ENCODE data around the gene COA5.
A peak's percentile ranks its signal among the peaks of the same experiment; 100 is the strongest.
"Not testable (repeated sequence)": the region's sequence is repeated elsewhere in the genome, so short reads cannot be mapped to it uniquely, and the experiment has no call there.

COA5 gene

DNA sequence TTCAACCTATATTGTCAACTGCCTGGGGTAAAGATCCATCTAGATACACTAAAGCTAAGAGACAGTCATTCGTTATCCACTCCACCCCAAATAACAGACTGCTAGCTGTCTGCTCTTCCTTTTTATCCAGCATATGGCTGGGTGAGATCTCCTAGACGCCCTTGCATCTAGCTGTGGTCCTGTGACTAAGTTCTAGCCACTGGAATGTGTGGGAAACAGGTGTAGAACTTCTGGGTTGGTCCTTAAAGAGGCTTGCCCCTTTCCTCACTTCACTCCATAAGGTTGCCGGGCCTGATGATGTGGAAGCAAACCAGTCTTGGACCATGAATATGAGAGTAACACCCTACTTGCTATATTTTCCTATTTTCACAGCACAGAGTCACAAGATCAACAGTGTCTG is 3.2 kb downstream of the COA5 start:
- DNase-seq, result no peak

DNA sequence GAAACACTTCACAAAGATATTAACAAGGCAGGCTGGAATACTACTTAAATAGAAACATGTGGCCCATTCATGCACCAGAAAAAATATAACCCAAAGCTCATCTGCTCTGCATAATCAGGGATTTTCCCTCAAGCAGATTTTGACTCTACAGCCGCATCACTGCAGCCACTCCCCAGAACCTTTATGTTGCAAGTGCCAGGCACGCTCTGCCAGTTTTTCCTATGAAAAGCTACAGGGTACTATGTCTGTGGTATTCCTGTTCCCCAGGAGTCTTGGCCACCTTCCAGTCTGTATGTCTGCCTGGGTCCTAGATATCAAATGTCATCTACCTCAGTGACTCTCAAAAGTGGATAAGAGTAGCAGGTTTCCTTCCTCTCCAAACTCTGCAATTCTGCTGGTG is 3.8 kb downstream of the COA5 start:
- DNase-seq, result no peak

- DNase-seq, result no peak
These were observed 6.7 kb downstream of the COA5 start for GRCh38 chr2:98601532-98602132.

DNA sequence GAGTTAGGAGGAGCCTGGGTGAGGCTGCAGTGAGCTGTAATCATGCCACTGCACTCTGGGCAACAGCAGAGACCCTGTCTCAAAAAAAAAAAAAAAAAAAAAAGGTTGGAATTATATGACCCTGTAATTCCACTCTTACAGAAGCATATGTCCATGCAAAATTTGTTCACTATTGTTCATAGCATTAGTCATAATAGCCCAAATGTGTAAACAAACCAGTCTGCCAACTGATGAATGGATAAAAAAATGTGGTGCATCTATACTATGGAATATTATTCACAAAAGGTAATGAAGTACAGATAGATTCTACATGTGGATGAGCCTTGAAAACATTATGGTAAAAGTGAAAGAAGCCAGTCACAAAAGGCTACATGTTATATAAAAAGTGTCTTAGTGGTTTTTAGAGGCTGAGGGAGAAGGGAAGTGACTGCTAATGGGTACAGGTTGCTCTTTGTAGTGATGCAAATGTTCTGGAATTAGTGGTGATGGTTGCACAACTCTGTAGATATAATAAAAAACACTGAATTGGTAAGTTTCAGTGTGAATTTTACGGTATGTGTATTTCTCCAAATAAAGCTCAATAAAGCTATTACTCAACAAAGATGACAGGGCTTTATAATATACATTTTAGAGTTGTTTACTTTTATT is 9.4 kb downstream of the COA5 start:
- DNase-seq, result no peak

DNA sequence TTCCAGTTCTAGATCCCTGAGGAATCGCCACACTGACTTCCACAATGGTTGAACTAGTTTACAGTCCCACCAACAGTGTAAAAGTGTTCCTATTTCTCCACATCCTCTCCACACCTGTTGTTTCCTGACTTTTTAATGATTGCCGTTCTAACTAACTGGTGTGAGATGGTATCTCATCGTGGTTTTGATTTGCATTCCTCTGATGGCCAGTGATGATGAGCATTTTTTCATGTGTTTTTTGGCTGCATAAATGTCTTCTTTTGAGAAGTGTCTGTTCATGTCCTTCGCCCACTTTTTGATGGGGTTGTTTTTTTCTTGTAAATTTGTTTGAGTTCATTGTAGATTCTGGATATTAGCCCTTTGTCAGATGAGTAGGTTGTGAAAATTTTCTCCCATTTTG is 13.6 kb downstream of the COA5 start:
- DNase-seq, result not testable (repeated sequence)

- DNase-seq, result no peak
These were observed 15.7 kb downstream of the COA5 start for GRCh38 chr2:98592565-98592964.

DNA sequence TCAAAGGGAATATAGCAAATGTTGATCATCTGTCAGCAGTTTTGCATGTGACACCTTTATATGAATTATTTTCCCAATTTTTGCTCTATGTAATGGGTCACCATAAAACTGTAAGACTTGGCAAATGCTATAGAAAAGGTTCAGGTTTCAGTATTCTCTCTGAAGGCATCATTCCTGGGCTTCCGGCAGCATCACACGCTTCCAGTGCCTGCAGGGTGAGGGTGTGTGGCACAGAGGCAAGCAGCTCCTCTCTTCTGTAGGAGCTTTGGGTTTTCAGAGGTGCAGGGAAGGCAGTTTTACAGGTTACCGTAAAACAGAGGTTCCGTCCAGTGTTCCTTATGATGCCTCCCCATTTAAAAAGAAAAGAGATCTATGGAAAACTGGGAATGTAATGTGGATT is 18.8 kb downstream of the COA5 start:
- no peak for DNase-seq

DNA sequence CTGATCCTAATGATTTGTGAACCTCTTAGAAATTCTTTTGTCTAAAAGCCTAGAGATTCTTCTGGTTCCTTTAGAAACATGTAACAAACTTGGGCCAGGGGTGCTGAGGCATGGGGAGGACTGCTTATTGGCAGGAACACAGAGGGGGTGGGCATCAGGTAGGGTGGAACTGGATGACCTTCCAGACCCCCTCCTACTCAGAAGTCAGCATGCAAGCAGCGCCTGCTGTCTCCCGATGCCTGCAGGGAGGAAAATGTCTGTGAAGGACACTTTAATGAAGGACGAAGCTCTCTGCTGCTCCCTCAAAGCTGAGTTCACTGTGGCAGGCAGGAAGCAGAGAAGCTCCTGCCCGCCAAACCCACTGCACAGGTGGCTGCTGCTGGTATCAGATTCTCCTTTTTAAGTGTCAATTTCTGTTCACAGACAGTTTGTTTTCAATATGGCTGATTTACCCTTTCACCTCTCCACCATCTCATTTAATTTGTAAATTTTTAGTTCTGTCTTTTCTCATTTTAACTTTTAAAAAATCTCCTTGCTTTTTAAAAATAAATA is 19.4 kb downstream of the COA5 start:
- no peak for DNase-seq

- peak; percentile 47 for DNase-seq
These were observed 21.7 kb downstream of the COA5 start for GRCh38 chr2:98586551-98587140.

DNA sequence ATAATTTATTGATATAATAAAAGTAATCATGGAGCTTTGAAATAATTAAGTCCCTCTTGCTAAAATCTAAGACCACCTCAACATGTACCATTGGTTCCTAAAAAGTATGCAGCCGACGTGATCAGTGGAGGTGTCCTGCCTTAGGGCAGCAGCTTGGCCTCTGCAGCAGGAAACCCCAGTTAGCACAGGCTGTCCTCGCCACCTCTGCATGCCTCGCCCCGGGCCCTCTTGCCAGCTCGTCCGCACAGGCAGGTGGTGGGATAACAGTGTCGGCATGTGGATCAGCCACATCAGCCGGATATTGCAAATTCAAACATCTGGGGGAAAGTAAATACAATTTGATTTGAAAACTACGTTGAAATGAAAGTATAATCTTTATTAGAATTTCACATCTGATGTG is 22.9 kb downstream of the COA5 start:
- peak; percentile 42 for DNase-seq

- peak; percentile 37 for DNase-seq
These were observed 24.3 kb downstream of the COA5 start for GRCh38 chr2:98583816-98584618.

GRCh38 chr2:98583276-98583675 is 25.0 kb downstream of the COA5 start:
- DNase-seq, result no peak

DNA sequence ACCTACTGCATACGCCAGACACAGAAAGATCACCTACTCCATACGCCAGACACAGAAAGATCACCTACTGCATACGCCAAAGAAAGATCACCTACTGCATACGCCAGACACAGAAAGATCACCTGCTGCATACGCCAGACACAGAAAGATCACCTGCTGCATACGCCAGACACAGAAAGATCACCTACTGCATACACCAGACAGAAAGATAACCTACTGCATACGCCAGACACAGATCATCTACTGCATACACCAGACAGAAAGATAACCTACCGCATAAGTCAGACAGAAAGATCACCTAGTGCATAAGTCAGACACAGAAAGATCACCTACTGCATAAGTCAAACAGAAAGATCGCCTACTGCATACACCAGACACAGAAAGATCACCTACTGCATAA is 25.8 kb downstream of the COA5 start:
- peak; percentile 7 for DNase-seq

DNA sequence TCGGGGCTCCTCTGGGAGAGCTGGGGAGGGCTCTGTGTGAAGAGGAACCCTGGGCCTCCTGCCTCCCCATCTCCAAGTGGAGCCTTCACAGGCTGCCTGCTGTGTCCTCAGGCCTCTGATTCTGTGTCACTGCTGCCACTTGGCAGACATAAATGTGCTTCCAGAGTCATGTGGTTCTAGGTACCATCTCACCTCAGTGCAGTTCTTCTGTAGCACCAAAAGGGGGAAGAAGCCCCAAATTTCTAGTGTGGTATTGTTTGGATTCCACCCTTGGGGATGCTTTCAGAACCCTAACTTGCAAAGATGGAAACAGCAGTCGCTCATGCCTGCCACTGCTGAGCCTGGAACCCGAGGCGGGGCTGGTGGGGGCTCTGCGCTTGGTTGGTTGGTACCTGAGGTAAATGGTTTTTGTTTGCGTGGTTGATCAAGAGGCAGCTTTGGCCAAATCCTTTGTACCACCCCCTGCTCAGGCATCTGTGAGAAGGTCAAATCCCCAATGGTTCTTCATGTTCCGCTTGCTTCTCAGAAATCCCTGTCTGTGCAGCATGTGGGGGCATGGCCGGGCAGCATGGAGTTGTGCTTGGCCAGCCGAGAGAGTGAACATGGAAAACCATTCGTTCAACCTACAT is 27.5 kb downstream of the COA5 start:
- DNase-seq, result no peak

DNA sequence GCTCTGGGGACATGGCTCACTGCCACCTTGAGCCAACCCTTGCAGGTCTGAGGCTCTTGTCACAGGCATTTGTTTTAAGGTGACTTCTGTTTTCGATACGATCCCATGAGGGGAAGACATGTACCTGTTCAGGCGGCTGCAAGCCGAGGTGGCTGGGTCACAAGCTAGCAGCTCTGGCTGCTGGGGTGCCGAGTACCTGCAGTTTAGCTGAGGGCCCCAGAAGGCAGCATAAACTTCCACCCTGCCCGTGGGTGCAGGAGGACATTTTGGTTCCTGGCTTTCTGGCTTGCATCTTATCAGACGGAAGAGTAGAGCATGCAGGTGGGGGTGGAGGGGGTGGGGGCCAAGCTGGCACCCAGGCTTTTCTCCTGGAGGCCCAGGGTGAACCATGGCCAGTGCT is 28.4 kb downstream of the COA5 start:
- no peak for DNase-seq

DNA sequence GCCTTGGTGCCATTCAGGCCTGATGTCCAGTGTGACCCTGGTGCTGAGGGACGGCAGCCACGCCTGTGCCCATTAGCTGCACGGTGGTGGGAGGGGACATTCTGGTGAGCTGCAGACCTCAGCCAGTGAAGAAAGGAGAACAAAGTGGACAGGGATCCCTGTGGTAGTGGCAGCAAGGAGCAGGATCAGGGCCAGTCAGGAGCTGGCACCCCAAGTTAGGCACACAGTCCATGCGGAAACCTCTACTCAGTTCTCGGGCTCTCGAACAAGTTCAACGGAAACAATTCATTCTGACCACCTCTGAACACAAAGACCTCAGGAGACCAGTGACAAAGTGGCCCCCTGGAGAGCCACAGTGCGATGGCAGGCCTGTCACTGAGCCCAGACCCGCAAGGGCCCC is 30.1 kb downstream of the COA5 start:
- peak; percentile 35 for DNase-seq

- DNase-seq, result peak; percentile 54
These were observed 31.0 kb downstream of the COA5 start for GRCh38 chr2:98577313-98577712.

DNA sequence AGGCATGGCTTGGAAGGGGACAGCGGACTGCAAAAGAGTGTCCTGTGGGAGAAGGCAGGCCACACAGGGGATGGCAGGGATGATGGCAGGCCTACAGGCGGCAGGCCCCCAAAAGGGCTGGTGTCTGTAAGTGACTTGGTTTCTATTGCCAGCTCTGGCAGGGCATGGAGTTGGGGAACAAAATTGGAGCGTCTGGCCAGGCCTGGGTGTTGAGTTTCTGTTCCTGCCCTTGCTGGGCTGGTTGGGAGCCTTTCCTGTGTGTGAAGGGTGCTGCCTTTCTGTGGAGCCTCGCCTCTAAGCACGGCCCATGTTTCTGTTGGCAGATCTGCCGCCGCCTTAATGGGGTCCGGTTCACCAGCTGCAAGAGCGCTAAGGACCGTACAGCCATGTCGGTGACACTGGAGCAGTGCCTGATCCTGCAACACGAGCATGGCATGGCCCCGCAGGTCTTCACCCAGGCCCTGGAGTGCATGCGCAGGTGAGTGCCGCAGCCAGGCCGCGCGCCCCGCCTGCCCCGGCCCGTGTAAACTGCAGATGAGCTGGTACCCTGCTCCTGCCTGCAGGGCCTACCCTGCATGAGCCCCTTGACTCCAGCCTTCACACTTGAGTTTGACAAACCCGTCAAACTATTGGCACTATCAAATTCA is 31.5 kb downstream of the COA5 start:
- DNase-seq, result peak; percentile 45

- no peak for DNase-seq
These were observed 34.9 kb downstream of the COA5 start for GRCh38 chr2:98573426-98573825.

- DNase-seq, result no peak
These were observed 35.6 kb downstream of the COA5 start for GRCh38 chr2:98572676-98573075.

- no peak for DNase-seq
These were observed 36.1 kb downstream of the COA5 start for GRCh38 chr2:98572211-98572610.

GRCh38 chr2:98571796-98572195 is 36.5 kb downstream of the COA5 start:
- DNase-seq, result no peak
